ENCODE measurements around the gene NAV2. TPM values are rescaled to one million over a fixed set of nuclear protein-coding genes. Genes with fewer than 3 reads are reported as not detected.

NAV2 gene
- total and polyA plus RNA-seq, 2 donors: 2.0 to 5.8 TPM

DNA sequence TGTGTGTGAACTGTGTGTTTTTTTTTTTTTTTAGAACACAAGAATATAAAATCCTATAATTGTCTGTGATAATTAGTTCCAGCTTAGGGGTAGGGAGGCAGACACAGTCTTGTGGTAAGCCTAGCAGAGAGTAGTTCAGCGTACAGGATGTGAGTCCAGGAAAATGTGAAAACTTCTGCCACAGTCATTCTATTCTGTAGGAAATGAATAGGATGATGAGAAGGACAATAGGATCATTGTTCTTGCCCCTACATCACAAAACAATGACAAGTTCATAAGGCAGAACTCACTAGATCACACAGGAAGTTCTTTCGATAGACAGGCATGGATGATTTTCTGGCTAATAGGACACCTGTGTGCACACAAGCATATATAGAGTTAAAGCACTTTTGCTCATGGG, 132.2 kb downstream of the NAV2 start:
- Histone ChIP-seq H3K4me1 (ENCODE audit: control insufficient read depth in 2 of 2, insufficient read depth in 2 of 2, low read length in 2 of 2) (no peaks in the 10 kb centered on the region), H3K36me3 (ENCODE audit: control insufficient read depth in 2 of 2, insufficient read depth in 2 of 2, low read length in 1 of 2) (no peaks in the 10 kb centered on the region), H3K4me3 (ENCODE audit: low read length in 2 of 2) (no peak overlapping the region), H3K27me3 (ENCODE audit: control insufficient read depth in 2 of 2, insufficient read depth in 1 of 2, low read length in 1 of 2) (no peaks in the 10 kb centered on the region), H3K27ac (ENCODE audit: low read depth in 1 of 2, low read length in 1 of 2) (no peak overlapping the region), H3K9me3 (ENCODE audit: control insufficient read depth in 2 of 2, insufficient read depth in 1 of 2, low read length in 1 of 2) (no peaks in the 10 kb centered on the region)
- DNase-seq (ENCODE audit: low read depth in 6 of 9, low spot score in 9 of 9): no peak
- WGBS: 95% methylated on average over 2 of the region's 2 CpGs

DNA sequence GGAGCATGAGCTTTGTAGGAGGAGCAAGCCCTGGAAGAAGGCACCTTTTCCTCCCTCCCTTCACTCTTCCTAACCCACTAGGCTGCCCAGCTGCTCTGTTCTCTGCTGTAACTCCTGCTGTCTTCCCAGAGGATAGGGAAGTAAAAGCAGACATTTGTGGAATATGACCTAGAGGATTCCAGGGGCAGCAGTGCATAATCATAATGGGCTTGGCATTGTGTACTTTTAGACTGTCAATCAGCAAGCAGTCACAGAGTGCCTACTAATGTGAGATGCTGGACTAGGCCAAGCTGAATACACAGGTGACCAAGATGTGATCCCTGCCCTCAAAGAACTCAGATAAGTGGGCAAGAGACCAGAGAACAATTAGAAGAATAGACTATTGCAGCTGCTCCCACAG, 133.0 kb downstream of the NAV2 start:
- H3K36me3 ChIP-seq (ENCODE audit: control insufficient read depth in 2 of 2, insufficient read depth in 2 of 2, low read length in 1 of 2): no peaks in the 10 kb centered on the region
- DNase-seq (ENCODE audit: low read depth in 6 of 9, low spot score in 9 of 9): no peak
- no peaks in the 10 kb centered on the region for H3K9me3 ChIP-seq (ENCODE audit: control insufficient read depth in 2 of 2, insufficient read depth in 1 of 2, low read length in 1 of 2)
- H3K4me1 ChIP-seq (ENCODE audit: control insufficient read depth in 2 of 2, insufficient read depth in 2 of 2, low read length in 2 of 2): no peaks in the 10 kb centered on the region
- H3K27me3 ChIP-seq (ENCODE audit: control insufficient read depth in 2 of 2, insufficient read depth in 1 of 2, low read length in 1 of 2): no peaks in the 10 kb centered on the region
- no peak overlapping the region for H3K4me3 ChIP-seq (ENCODE audit: low read length in 2 of 2)
- no peak overlapping the region for H3K27ac ChIP-seq (ENCODE audit: low read depth in 1 of 2, low read length in 1 of 2)

DNA sequence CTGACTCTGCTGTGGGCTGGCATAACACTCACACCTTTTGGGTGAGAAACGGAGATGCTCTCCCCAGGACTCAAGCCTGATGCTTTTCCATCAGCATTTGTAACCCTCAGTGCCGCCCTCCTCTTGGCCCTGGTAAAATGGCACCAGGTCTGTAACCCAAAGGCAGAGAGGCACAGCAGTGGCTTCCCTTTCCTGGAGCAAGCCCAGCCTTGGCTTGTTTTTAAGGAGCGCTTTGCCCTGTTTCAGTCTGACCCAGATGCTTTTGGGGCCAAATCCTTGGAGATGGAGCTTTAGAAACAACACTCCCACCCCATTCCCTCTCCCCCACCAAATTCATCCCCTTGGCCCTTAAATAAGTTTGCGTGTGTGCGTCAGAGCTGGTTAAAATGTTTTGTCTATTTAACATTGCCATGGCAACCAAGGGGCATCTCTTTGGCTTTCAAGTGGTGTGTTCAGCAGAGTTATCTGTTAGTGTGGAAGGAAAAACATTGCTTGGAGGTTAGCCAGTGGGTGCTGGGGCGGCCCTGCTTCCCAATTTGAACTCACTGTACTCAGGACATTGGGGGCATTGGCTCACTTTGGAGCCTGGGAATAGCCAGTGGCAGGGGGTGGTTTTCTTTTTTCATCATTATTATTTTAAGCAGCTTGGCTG, 134.1 kb downstream of the NAV2 start:
- Histone ChIP-seq H3K27ac (ENCODE audit: low read depth in 1 of 2, low read length in 1 of 2) (no peak overlapping the region), H3K4me1 (ENCODE audit: control insufficient read depth in 2 of 2, insufficient read depth in 2 of 2, low read length in 2 of 2) (no peaks in the 10 kb centered on the region), H3K9me3 (ENCODE audit: control insufficient read depth in 2 of 2, insufficient read depth in 1 of 2, low read length in 1 of 2) (no peaks in the 10 kb centered on the region), H3K36me3 (ENCODE audit: control insufficient read depth in 2 of 2, insufficient read depth in 2 of 2, low read length in 1 of 2) (no peaks in the 10 kb centered on the region), H3K27me3 (ENCODE audit: control insufficient read depth in 2 of 2, insufficient read depth in 1 of 2, low read length in 1 of 2) (no peaks in the 10 kb centered on the region), H3K4me3 (ENCODE audit: low read length in 2 of 2) (no peak overlapping the region)
- WGBS: 94% methylated on average over 6 of the region's 6 CpGs
- DNase-seq (ENCODE audit: low read depth in 6 of 9, low spot score in 9 of 9): no peak

DNA sequence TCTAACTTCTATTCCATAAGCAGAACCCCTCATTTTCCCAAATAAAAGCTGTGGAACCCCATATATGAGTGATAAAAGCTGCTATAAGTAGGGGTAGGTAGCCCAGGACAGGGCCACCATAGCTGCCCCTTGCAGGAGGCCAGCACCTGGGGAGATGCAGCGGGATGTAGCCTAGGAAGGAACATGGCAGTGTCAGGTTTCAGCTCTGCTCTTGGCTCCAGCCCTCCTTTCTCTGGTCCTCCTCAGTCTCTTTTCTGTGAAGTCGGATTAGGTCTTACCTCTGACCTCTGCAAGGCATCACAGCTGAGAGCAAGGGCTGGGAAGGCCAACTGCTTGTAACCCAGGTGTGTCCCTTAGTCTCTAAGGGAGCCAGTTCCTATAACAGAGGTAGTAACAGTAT, 135.6 kb downstream of the NAV2 start:
- no peaks in the 10 kb centered on the region for H3K27me3 ChIP-seq (ENCODE audit: control insufficient read depth in 2 of 2, insufficient read depth in 1 of 2, low read length in 1 of 2)
- no peak overlapping the region for H3K4me3 ChIP-seq (ENCODE audit: low read length in 2 of 2)
- H3K27ac ChIP-seq (ENCODE audit: low read depth in 1 of 2, low read length in 1 of 2): no peak overlapping the region
- WGBS: 93% methylated on average over 2 of the region's 2 CpGs
- no peaks in the 10 kb centered on the region for H3K4me1 ChIP-seq (ENCODE audit: control insufficient read depth in 2 of 2, insufficient read depth in 2 of 2, low read length in 2 of 2)
- H3K36me3 ChIP-seq (ENCODE audit: control insufficient read depth in 2 of 2, insufficient read depth in 2 of 2, low read length in 1 of 2): no peaks in the 10 kb centered on the region
- no peak for DNase-seq (ENCODE audit: low read depth in 6 of 9, low spot score in 9 of 9)
- no peaks in the 10 kb centered on the region for H3K9me3 ChIP-seq (ENCODE audit: control insufficient read depth in 2 of 2, insufficient read depth in 1 of 2, low read length in 1 of 2)

DNA sequence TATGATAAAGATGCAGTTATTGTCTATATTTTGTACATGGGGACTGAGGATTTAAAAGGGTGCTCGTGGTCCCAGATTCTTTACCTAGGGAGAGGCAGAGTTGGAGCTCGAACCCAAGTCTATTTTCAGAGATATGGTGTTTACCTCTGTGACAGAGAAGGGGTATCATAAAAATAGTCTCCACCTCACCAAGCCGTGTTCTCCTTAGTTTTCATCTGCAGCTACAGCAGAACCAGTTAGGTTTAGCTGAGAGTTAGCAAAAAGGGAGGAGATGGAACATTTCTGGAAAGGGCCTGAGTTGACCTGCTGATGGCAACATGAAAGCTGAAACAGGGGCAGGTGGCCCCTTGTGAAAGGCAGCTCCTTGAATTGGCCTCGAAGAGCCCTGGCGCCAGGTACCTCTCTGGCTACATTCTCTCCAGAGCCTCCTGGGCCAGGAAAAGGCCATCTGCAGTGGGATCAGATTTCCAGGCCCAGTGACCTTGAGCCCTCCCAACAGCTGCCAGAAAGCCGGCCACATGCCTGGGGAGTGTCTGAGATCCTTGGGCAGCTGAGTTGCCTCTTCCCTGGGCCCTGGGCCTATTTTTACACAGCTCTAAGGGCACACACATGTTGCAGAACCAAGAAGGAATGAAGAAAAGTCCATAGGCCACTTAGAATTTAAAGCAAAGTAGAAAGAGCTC, 136.6 kb downstream of the NAV2 start:
- Histone ChIP-seq H3K4me3 (ENCODE audit: low read length in 2 of 2) (no peak overlapping the region), H3K9me3 (ENCODE audit: control insufficient read depth in 2 of 2, insufficient read depth in 1 of 2, low read length in 1 of 2) (no peaks in the 10 kb centered on the region), H3K27me3 (ENCODE audit: control insufficient read depth in 2 of 2, insufficient read depth in 1 of 2, low read length in 1 of 2) (no peaks in the 10 kb centered on the region), H3K4me1 (ENCODE audit: control insufficient read depth in 2 of 2, insufficient read depth in 2 of 2, low read length in 2 of 2) (no peaks in the 10 kb centered on the region), H3K36me3 (ENCODE audit: control insufficient read depth in 2 of 2, insufficient read depth in 2 of 2, low read length in 1 of 2) (no peaks in the 10 kb centered on the region), H3K27ac (ENCODE audit: low read depth in 1 of 2, low read length in 1 of 2) (no peak overlapping the region)
- DNase-seq (ENCODE audit: low read depth in 6 of 9, low spot score in 9 of 9): no peak
- 93% methylated on average over 6 of the region's 6 CpGs for WGBS

DNA sequence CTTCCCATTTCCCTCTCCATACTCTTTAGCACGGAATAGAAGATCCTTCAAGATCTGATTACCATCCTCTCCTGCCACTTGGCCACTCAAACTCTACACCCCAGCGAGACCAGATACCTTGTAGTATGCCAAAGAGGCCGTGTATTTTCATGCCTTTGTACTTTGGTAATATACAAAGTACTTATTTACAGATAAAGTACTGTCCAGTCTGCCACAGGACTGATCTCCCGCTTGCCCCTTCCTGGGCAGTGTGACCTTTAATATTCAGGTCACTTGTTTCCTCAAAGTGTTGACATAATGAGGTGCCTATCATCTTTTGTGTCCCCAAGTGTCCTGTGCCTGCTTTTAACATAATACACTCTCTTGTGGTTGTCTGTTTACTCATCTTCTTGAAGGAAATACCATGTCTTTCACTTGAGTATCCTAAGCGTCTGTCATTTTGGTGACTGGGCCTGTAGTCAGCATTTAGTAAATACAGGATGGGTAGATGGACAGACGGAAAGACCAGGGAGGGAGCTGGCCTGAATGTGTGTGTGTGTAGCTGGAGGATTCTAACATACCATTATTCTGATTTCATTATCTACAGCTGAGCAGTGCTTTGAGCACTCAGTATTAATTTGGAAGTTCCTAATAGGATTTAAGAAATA, 137.4 kb downstream of the NAV2 start:
- 93% methylated on average over 6 of the region's 6 CpGs for WGBS
- H3K27ac ChIP-seq (ENCODE audit: low read depth in 1 of 2, low read length in 1 of 2): no peak overlapping the region
- no peaks in the 10 kb centered on the region for H3K9me3 ChIP-seq (ENCODE audit: control insufficient read depth in 2 of 2, insufficient read depth in 1 of 2, low read length in 1 of 2)
- no peak for DNase-seq (ENCODE audit: low read depth in 6 of 9, low spot score in 9 of 9)
- no peaks in the 10 kb centered on the region for H3K4me1 ChIP-seq (ENCODE audit: control insufficient read depth in 2 of 2, insufficient read depth in 2 of 2, low read length in 2 of 2)
- no peak overlapping the region for H3K4me3 ChIP-seq (ENCODE audit: low read length in 2 of 2)
- H3K36me3 ChIP-seq (ENCODE audit: control insufficient read depth in 2 of 2, insufficient read depth in 2 of 2, low read length in 1 of 2): no peaks in the 10 kb centered on the region
- H3K27me3 ChIP-seq (ENCODE audit: control insufficient read depth in 2 of 2, insufficient read depth in 1 of 2, low read length in 1 of 2): no peaks in the 10 kb centered on the region

DNA sequence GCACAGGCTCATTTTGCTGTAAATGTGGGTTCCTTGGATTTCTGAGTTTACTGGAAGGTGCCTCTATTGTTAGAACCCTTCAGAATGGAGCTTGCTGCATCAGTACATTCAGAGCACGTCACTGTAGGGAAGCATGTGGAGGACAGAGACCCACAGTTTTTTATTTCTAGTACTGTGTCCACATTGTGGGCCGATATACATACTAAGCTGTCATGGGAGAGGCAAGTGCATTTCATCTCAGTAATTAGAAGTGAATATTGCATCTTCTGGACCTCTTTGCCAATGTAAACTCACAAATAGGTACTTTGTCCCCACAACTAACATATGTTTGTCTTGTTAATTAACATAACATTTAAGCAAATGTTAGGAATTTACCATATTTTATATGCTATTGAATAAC, 139.7 kb downstream of the NAV2 start:
- 92% methylated on average over 2 of the region's 2 CpGs for WGBS
- no peaks in the 10 kb centered on the region for H3K36me3 ChIP-seq (ENCODE audit: control insufficient read depth in 2 of 2, insufficient read depth in 2 of 2, low read length in 1 of 2)
- no peaks in the 10 kb centered on the region for H3K27me3 ChIP-seq (ENCODE audit: control insufficient read depth in 2 of 2, insufficient read depth in 1 of 2, low read length in 1 of 2)
- no peak overlapping the region for H3K4me3 ChIP-seq (ENCODE audit: low read length in 2 of 2)
- H3K27ac ChIP-seq (ENCODE audit: low read depth in 1 of 2, low read length in 1 of 2): no peak overlapping the region
- no peaks in the 10 kb centered on the region for H3K4me1 ChIP-seq (ENCODE audit: control insufficient read depth in 2 of 2, insufficient read depth in 2 of 2, low read length in 2 of 2)
- no peaks in the 10 kb centered on the region for H3K9me3 ChIP-seq (ENCODE audit: control insufficient read depth in 2 of 2, insufficient read depth in 1 of 2, low read length in 1 of 2)
- DNase-seq (ENCODE audit: low read depth in 6 of 9, low spot score in 9 of 9): no peak

DNA sequence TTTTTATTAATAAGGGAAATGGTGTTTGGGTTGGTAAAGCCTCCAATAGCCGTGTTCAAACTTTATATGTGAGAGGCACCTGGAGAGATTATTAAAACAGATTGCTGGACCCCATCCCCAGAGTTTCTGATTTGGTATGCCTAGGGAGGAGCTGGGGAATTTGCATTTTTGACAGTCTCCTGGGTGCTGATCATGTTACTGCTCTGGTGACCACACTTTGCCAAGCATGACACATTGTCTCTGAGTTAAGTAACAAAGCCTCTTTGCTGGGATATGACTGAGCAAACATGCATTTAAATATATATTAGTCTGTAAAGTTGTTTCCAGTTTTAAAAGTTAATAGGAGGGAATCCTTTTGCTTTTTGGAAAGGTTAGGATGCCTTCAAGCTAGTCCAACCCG, 140.4 kb downstream of the NAV2 start:
- 88% methylated on average over 2 of the region's 2 CpGs for WGBS

DNA sequence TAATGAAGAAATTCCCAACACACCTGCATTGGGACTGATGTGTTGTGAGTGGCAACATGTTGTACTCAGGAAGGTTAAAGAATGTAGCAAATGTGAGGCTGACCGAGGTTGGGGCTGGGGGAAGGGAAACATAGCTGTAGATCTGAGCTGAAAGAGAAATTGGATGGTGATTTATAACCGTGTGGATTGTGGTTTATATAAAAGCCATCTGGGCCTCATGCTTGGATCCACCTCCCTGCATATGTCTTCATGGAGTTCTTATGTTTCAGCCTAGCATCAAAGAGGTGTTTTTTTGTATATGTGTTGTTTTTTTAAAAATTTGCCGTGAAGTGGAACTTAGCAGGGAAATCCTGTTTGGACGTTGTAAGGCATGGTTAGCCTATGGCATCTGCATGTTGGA, 141.3 kb downstream of the NAV2 start:
- Histone ChIP-seq H3K36me3 (ENCODE audit: control insufficient read depth in 2 of 2, insufficient read depth in 2 of 2, low read length in 1 of 2) (no peaks in the 10 kb centered on the region), H3K4me3 (ENCODE audit: low read length in 2 of 2) (no peak overlapping the region), H3K9me3 (ENCODE audit: control insufficient read depth in 2 of 2, insufficient read depth in 1 of 2, low read length in 1 of 2) (no peaks in the 10 kb centered on the region), H3K27ac (ENCODE audit: low read depth in 1 of 2, low read length in 1 of 2) (no peak overlapping the region), H3K27me3 (ENCODE audit: control insufficient read depth in 2 of 2, insufficient read depth in 1 of 2, low read length in 1 of 2) (no peaks in the 10 kb centered on the region), H3K4me1 (ENCODE audit: control insufficient read depth in 2 of 2, insufficient read depth in 2 of 2, low read length in 2 of 2) (no peaks in the 10 kb centered on the region)
- WGBS: 9% methylated on average over 4 of the region's 4 CpGs
- peak in 1 of 9 donors; percentile 10 for DNase-seq (ENCODE audit: low read depth in 6 of 9, low spot score in 9 of 9)

More for the DNA sequence above, 140.4 kb downstream of the NAV2 start:
- DNase-seq (ENCODE audit: low read depth in 6 of 9, low spot score in 9 of 9): no peak
- Histone ChIP-seq H3K4me3 (ENCODE audit: low read length in 2 of 2) (no peak overlapping the region), H3K27ac (ENCODE audit: low read depth in 1 of 2, low read length in 1 of 2) (no peak overlapping the region), H3K36me3 (ENCODE audit: control insufficient read depth in 2 of 2, insufficient read depth in 2 of 2, low read length in 1 of 2) (no peaks in the 10 kb centered on the region), H3K27me3 (ENCODE audit: control insufficient read depth in 2 of 2, insufficient read depth in 1 of 2, low read length in 1 of 2) (no peaks in the 10 kb centered on the region), H3K4me1 (ENCODE audit: control insufficient read depth in 2 of 2, insufficient read depth in 2 of 2, low read length in 2 of 2) (no peaks in the 10 kb centered on the region), H3K9me3 (ENCODE audit: control insufficient read depth in 2 of 2, insufficient read depth in 1 of 2, low read length in 1 of 2) (no peaks in the 10 kb centered on the region)

Data from thymus (tissue), 11 donors.